Measurements from ENCODE around the gene PDF.
"Not testable (repeated sequence)": the region's sequence is repeated elsewhere in the genome, so short reads cannot be mapped to it uniquely, and the experiment has no call there.

The PDF gene

GRCh38 chr16:69330286-69331109 is at the start of gene PDF:
Gene PDF (minus strand): TSS chr16:69330588. CDS start chr16:69330570, 18 bp downstream.
- in situ Hi-C loops (cut with MboI; ENCODE audit: low sequenced_read_pairs), result no loop called here

- in situ Hi-C loops (cut with MboI; ENCODE audit: low sequenced_read_pairs), result no loop called here
These were observed 48.4 kb upstream of the PDF start for GRCh38 chr16:69378760-69379159.

- in situ Hi-C loops (cut with MboI; ENCODE audit: low sequenced_read_pairs), result no loop called here
These were observed 47.6 kb upstream of the PDF start for GRCh38 chr16:69378036-69378435.

- in situ Hi-C loops (cut with MboI; ENCODE audit: low sequenced_read_pairs), result no loop called here
These were observed 46.1 kb upstream of the PDF start for GRCh38 chr16:69376393-69377059.

GRCh38 chr16:69373019-69373418 is 42.6 kb upstream of the PDF start:
- in situ Hi-C loops (cut with MboI; ENCODE audit: low sequenced_read_pairs), result no loop called here

GRCh38 chr16:69371564-69371963 is 41.2 kb upstream of the PDF start:
- in situ Hi-C loops (cut with MboI; ENCODE audit: low sequenced_read_pairs), result no loop called here

GRCh38 chr16:69368866-69369265 is 38.5 kb upstream of the PDF start:
- in situ Hi-C loops (cut with MboI; ENCODE audit: low sequenced_read_pairs), result no loop called here

GRCh38 chr16:69367980-69368379 is 37.6 kb upstream of the PDF start:
- in situ Hi-C loops (cut with MboI; ENCODE audit: low sequenced_read_pairs), result no loop called here

GRCh38 chr16:69366431-69366830 is 36.0 kb upstream of the PDF start:
- in situ Hi-C loops (cut with MboI; ENCODE audit: low sequenced_read_pairs), result no loop called here

- in situ Hi-C loops (cut with MboI; ENCODE audit: low sequenced_read_pairs), result no loop called here
These were observed 35.5 kb upstream of the PDF start for GRCh38 chr16:69365901-69366300.

GRCh38 chr16:69364088-69364487 is 33.7 kb upstream of the PDF start:
- in situ Hi-C loops (cut with MboI; ENCODE audit: low sequenced_read_pairs), result no loop called here

GRCh38 chr16:69363281-69363717 is 32.9 kb upstream of the PDF start:
- in situ Hi-C loops (cut with MboI; ENCODE audit: low sequenced_read_pairs), result no loop called here

GRCh38 chr16:69360070-69360469 is 29.7 kb upstream of the PDF start:
- in situ Hi-C loops (cut with MboI; ENCODE audit: low sequenced_read_pairs), result not testable (repeated sequence)

- in situ Hi-C loops (cut with MboI; ENCODE audit: low sequenced_read_pairs), result no loop called here
These were observed 21.1 kb upstream of the PDF start, which contains the start of gene TMED6 for GRCh38 chr16:69351309-69352027. Gene TMED6 (minus strand): TSS chr16:69351786. CDS start chr16:69351753, 33 bp downstream.

GRCh38 chr16:69350536-69351133 is 20.2 kb upstream of the PDF start:
- in situ Hi-C loops (cut with MboI; ENCODE audit: low sequenced_read_pairs), result no loop called here

- in situ Hi-C loops (cut with MboI; ENCODE audit: low sequenced_read_pairs), result no loop called here
These were observed 19.1 kb upstream of the PDF start for GRCh38 chr16:69349536-69349935.

- in situ Hi-C loops (cut with MboI; ENCODE audit: low sequenced_read_pairs), result no loop called here
These were observed 17.8 kb upstream of the PDF start for GRCh38 chr16:69348222-69348621.

- in situ Hi-C loops (cut with MboI; ENCODE audit: low sequenced_read_pairs), result no loop called here
These were observed 16.3 kb upstream of the PDF start for GRCh38 chr16:69346683-69347082.

- in situ Hi-C loops (cut with MboI; ENCODE audit: low sequenced_read_pairs), result no loop called here
These were observed 15.5 kb upstream of the PDF start for GRCh38 chr16:69345923-69346322.

GRCh38 chr16:69344171-69344570 is 13.8 kb upstream of the PDF start:
- in situ Hi-C loops (cut with MboI; ENCODE audit: low sequenced_read_pairs), result no loop called here

- in situ Hi-C loops (cut with MboI; ENCODE audit: low sequenced_read_pairs), result no loop called here
These were observed 9.8 kb upstream of the PDF start for GRCh38 chr16:69340095-69340644.
